MM.1S (cell line): Measurements from ENCODE around the gene TBC1D22B.

Experiments
- DNase-seq: peaks from one replicate; pipeline ENCODE4 v3.0.0-alpha.2; 2015
- H2AFZ ChIP-seq: fragments of 300-600 bp; sonication (generic); 2 replicates; pipeline ENCODE4 v1.6.0; 2016; ENCODE audit warnings: antibody characterized with exemption, low read length
- H3F3A ChIP-seq: fragments of 300-600 bp; sonication (generic); 2 replicates; pipeline ENCODE4 v1.6.1; 2016; ENCODE audit warnings: mild to moderate bottlenecking, antibody characterized with exemption, low read length, moderate library complexity, mixed read lengths; ENCODE audit not compliant: insufficient read depth
- H3K27ac ChIP-seq: fragments of 300-600 bp; sonication (generic); 2 replicates; pipeline ENCODE4 v1.5.1; 2016; ENCODE audit warnings: mild to moderate bottlenecking, low read length
- H3K27me3 ChIP-seq: fragments of 300-600 bp; sonication (generic); replicated peaks from 2 replicates; pipeline ENCODE4 v1.6.0; 2016; ENCODE audit warnings: low read length; ENCODE audit not compliant: insufficient read depth
- H3K36me3 ChIP-seq: fragments of 300-600 bp; sonication (generic); replicated peaks from 2 replicates; pipeline ENCODE4 v1.6.1; 2016; ENCODE audit warnings: mild to moderate bottlenecking, low read length, mixed read lengths; ENCODE audit not compliant: insufficient read depth
- H3K4me1 ChIP-seq: fragments of 300-600 bp; sonication (generic); 2 replicates; pipeline ENCODE4 v1.6.1; 2016; ENCODE audit warnings: low read length, mixed read lengths
- H3K4me2 ChIP-seq: fragments of 300-600 bp; sonication (generic); 2 replicates; pipeline ENCODE4 v1.6.0; 2016; ENCODE audit warnings: low read depth, low read length
- H3K4me3 ChIP-seq: fragments of 300-600 bp; sonication (generic); 2 replicates; pipeline ENCODE4 v1.5.1; 2016; ENCODE audit warnings: low read length, mixed read lengths
- H3K79me2 ChIP-seq: fragments of 300-600 bp; sonication (generic); 2 replicates; pipeline ENCODE4 v1.6.1; 2016; ENCODE audit warnings: mixed run types, low read length, mixed read lengths
- H3K9ac ChIP-seq: fragments of 300-600 bp; sonication (generic); 2 replicates; pipeline ENCODE4 v1.6.1; 2016; ENCODE audit warnings: low read length, mixed read lengths
- H3K9me2 ChIP-seq: fragments of 300-600 bp; sonication (generic); replicated peaks from 2 replicates; pipeline ENCODE4 v1.6.1; 2016; ENCODE audit warnings: mild to moderate bottlenecking, low read length, mixed read lengths; ENCODE audit not compliant: insufficient read depth
- H3K9me3 ChIP-seq: fragments of 300-600 bp; sonication (generic); replicated peaks from 2 replicates; pipeline ENCODE4 v1.6.1; 2016; ENCODE audit warnings: mild to moderate bottlenecking, low read length, mixed read lengths; ENCODE audit not compliant: insufficient read depth
- H4K20me1 ChIP-seq: fragments of 300-600 bp; sonication (generic); 2 replicates; pipeline ENCODE4 v1.6.1; 2016; ENCODE audit warnings: mild to moderate bottlenecking, low read length, moderate library complexity, mixed read lengths; ENCODE audit not compliant: insufficient read depth
- CTCF ChIP-seq: fragments of 300-600 bp; sonication (generic); IDR thresholded peaks from 2 replicates; pipeline ENCODE4 v1.5.1; 2016; ENCODE audit warnings: antibody characterized with exemption, low read length, mixed read lengths
- EZH2 ChIP-seq: fragments of 300-600 bp; sonication (generic); optimal IDR thresholded peaks from 2 replicates; pipeline ENCODE3; 2017; ENCODE audit warnings: low read depth, mild to moderate bottlenecking, antibody characterized with exemption, low read length, mixed read lengths
- EZH2phosphoT487 ChIP-seq: fragments of 300-600 bp; sonication (generic); IDR thresholded peaks from 2 replicates; pipeline ENCODE4 v1.6.1; 2018; ENCODE audit warnings: antibody characterized with exemption, low read length

The TBC1D22B gene

DNA sequence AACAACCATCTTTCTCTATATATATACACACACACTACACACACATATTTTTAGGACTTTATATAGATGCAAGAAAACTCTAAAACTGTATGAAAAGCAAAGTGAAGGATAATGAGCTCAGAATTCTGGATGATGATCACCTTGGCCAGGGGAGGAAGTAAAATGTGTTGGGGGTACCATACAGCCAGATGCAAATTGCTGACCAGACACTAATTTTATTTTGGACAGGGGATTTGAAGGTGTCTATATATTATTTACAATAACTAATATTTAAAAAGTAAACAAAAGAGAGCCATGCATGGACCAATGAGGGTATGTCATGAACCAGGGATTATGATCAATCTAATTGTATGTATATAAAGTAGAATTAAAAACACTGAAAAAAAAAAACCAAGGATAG, 19.8 kb upstream of the TBC1D22B start:
- Histone ChIP-seq H3K9ac (no peak overlapping the region), H3K9me2 (no peaks in the 10 kb centered on the region), H3K79me2 (no peaks in the 10 kb centered on the region), H3K4me1 (peaks cover 5% of the 10 kb centered on the region; the same call in 1 of the 2 replicates), H3K4me3 (no peak overlapping the region), H3K27me3 (no peaks in the 10 kb centered on the region), H3K27ac (no peak overlapping the region), H3F3A (no peaks in the 10 kb centered on the region), H3K4me2 (no peak overlapping the region), H3K36me3 (no peaks in the 10 kb centered on the region), H4K20me1 (no peaks in the 10 kb centered on the region), H2AFZ (no peak overlapping the region), H3K9me3 (no peaks in the 10 kb centered on the region)
- no peak for TF ChIP-seq EZH2
- no peak for TF ChIP-seq EZH2phosphoT487
- no peak for TF ChIP-seq CTCF
- no peak for DNase-seq

- H3F3A ChIP-seq = no peaks in the 10 kb centered on the region
Measured at GRCh38 chr6:37238381-37238780, 19.2 kb upstream of the TBC1D22B start.

DNA sequence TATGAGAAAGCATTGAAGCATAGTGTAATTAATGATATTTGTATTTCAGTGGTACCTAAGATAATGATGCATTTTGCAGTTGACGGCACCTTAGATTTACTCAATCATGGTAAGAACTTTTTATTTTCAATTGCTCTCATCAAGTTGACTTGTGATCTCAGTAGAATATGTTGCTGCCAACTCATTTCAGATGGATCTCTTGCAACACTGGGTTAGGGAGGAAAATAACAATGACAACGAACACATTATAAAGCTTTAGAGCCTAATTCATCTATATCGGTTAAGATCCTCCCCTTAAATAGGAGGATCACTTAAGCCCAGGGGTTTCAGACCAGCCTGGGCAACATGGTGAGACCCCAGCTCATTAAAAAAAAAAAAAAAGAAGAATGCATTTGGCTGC, 18.0 kb upstream of the TBC1D22B start:
- no peak for TF ChIP-seq EZH2
- no peak for TF ChIP-seq EZH2phosphoT487
- no peak for TF ChIP-seq CTCF
- H3K36me3 ChIP-seq = no peaks in the 10 kb centered on the region
- H3K27me3 ChIP-seq = no peaks in the 10 kb centered on the region
- no peaks in the 10 kb centered on the region for H3K9me3 ChIP-seq
- no peak overlapping the region for H3K4me3 ChIP-seq
- no peaks in the 10 kb centered on the region for H3K79me2 ChIP-seq
- no peak for DNase-seq
- no peak overlapping the region for H3K27ac ChIP-seq
- H4K20me1 ChIP-seq = no peaks in the 10 kb centered on the region
- H3F3A ChIP-seq = no peaks in the 10 kb centered on the region
- H3K9ac ChIP-seq = no peak overlapping the region
- no peaks in the 10 kb centered on the region for H3K9me2 ChIP-seq
- no peak overlapping the region for H2AFZ ChIP-seq
- H3K4me2 ChIP-seq = no peak overlapping the region
- peaks cover 5% of the 10 kb centered on the region; the same call in 1 of the 2 replicates for H3K4me1 ChIP-seq

More at GRCh38 chr6:37238381-37238780, 19.2 kb upstream of the TBC1D22B start:
- Histone ChIP-seq H3K27me3 (no peaks in the 10 kb centered on the region), H3K4me1 (peaks cover 5% of the 10 kb centered on the region; the same call in 1 of the 2 replicates), H3K79me2 (no peaks in the 10 kb centered on the region), H4K20me1 (no peaks in the 10 kb centered on the region), H2AFZ (no peak overlapping the region), H3K4me2 (no peak overlapping the region), H3K27ac (no peak overlapping the region), H3K9me3 (no peaks in the 10 kb centered on the region), H3K36me3 (no peaks in the 10 kb centered on the region), H3K9me2 (no peaks in the 10 kb centered on the region), H3K4me3 (no peak overlapping the region), H3K9ac (no peak overlapping the region)
- TF ChIP-seq EZH2 = no peak
- TF ChIP-seq CTCF = no peak
- no peak for TF ChIP-seq EZH2phosphoT487
- no peak for DNase-seq
